ENCODE data around the gene SELENOI.
A peak's percentile ranks its signal among the peaks of the same experiment; 100 is the strongest.
"Not testable (repeated sequence)": the region's sequence is repeated elsewhere in the genome, so short reads cannot be mapped to it uniquely, and the experiment has no call there.

SELENOI gene

GRCh38 chr2:26313446-26313845 lies 32.5 kb upstream of the SELENOI start:
- H3K4me3 ChIP-seq (ENCODE audit: low read length): no peak overlapping the region
- peaks cover 49% of the 10 kb centered on the region for H3K27me3 ChIP-seq (ENCODE audit: control insufficient read depth, insufficient read depth, low read length)
- H3K4me2 ChIP-seq (ENCODE audit: low read length): no peak overlapping the region
- no peaks in the 10 kb centered on the region for H3K4me1 ChIP-seq (ENCODE audit: control insufficient read depth, insufficient read depth, low read length)
- H3K9ac ChIP-seq (ENCODE audit: low read depth, low read length): no peak overlapping the region
- no peaks in the 10 kb centered on the region for H3K9me3 ChIP-seq (replicated peaks; ENCODE audit: low read length)
- no peaks in the 10 kb centered on the region for H3K36me3 ChIP-seq (ENCODE audit: insufficient read depth, low read length)

DNA sequence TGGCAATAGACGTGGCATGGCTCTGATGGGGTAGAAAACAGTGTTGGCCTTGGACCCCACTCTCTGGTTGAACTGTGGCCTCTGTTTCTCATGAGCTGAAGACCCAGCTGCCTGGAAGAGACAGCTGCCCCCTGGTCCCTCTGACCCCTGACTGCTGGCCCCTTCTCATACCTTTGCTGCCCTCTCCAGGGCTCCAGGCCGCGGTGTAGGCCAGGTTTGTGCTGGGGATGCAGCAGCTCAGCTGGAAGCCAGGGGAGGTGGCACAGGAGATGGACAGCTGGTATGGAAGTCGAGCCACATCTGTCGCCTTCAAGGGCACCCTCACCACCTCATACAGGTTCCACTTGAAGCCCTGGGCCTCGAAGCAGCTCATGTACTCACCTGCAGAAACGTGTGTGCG lies 31.7 kb upstream of the SELENOI start:
- no peaks in the 10 kb centered on the region for H3K36me3 ChIP-seq (ENCODE audit: insufficient read depth, low read length)
- H3K9ac ChIP-seq (ENCODE audit: low read depth, low read length): no peak overlapping the region
- H3K4me1 ChIP-seq (ENCODE audit: control insufficient read depth, insufficient read depth, low read length): no peaks in the 10 kb centered on the region
- H3K9me3 ChIP-seq (replicated peaks; ENCODE audit: low read length): no peaks in the 10 kb centered on the region
- H3K27me3 ChIP-seq (ENCODE audit: control insufficient read depth, insufficient read depth, low read length): peaks cover 49% of the 10 kb centered on the region
- no peak overlapping the region for H3K4me3 ChIP-seq (ENCODE audit: low read length)
- H3K4me2 ChIP-seq (ENCODE audit: low read length): no peak overlapping the region

DNA sequence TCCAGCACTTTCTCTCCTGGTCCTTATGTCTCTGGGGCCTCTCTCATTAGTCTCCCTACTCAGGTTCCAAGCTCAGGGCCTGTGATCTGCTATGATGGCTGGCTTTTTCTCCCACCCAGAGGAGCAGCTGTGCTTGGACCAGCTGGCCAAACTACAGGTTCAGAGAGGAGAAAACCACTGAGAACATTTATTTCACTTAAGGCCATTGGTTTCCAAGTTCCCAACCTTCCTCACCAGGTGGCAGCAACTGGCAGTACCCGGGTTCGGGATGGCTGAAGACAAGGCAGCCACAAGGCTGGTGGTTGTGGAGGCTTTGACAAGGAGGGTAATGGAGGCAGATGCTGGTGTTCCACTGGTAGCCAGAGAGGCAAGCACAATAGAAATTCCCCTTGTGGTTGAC lies 29.9 kb upstream of the SELENOI start:
- H3K4me2 ChIP-seq (ENCODE audit: low read length): no peak overlapping the region
- H3K4me3 ChIP-seq (ENCODE audit: low read length): no peak overlapping the region
- H3K4me1 ChIP-seq (ENCODE audit: control insufficient read depth, insufficient read depth, low read length): no peaks in the 10 kb centered on the region
- H3K36me3 ChIP-seq (ENCODE audit: insufficient read depth, low read length): no peaks in the 10 kb centered on the region
- peaks cover 44% of the 10 kb centered on the region for H3K27me3 ChIP-seq (ENCODE audit: control insufficient read depth, insufficient read depth, low read length)
- no peak overlapping the region for H3K9ac ChIP-seq (ENCODE audit: low read depth, low read length)
- H3K9me3 ChIP-seq (replicated peaks; ENCODE audit: low read length): no peaks in the 10 kb centered on the region

DNA sequence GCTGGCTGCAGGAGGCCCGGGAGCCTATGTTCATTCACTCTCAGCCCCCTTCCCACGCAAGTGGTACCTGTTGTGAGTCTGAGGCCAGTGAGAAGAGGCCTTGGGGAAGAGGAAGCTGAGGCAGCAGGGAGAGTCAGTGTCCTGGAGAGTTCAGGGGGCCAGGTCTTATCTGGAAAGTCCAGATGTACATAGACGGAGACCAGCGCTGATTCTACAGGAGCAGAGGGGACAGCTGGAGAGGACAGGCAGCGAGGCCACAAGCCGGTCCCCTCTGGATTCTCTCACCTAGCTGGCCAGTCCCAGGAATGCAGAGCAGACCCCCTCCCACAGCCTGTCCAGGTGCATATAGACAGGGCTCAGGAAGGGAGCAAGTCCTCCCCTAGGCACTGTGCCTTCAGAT lies 29.1 kb upstream of the SELENOI start:
- no peak overlapping the region for H3K9ac ChIP-seq (ENCODE audit: low read depth, low read length)
- no peak overlapping the region for H3K4me2 ChIP-seq (ENCODE audit: low read length)
- H3K4me3 ChIP-seq (ENCODE audit: low read length): no peak overlapping the region
- H3K9me3 ChIP-seq (replicated peaks; ENCODE audit: low read length): no peaks in the 10 kb centered on the region
- H3K27me3 ChIP-seq (ENCODE audit: control insufficient read depth, insufficient read depth, low read length): peaks cover 46% of the 10 kb centered on the region
- no peaks in the 10 kb centered on the region for H3K4me1 ChIP-seq (ENCODE audit: control insufficient read depth, insufficient read depth, low read length)
- no peaks in the 10 kb centered on the region for H3K36me3 ChIP-seq (ENCODE audit: insufficient read depth, low read length)

- Histone ChIP-seq H3K9me3 (replicated peaks; ENCODE audit: low read length) (no peaks in the 10 kb centered on the region), H3K9ac (ENCODE audit: low read depth, low read length) (no peak overlapping the region), H3K27me3 (ENCODE audit: control insufficient read depth, insufficient read depth, low read length) (peaks cover 45% of the 10 kb centered on the region), H3K4me3 (ENCODE audit: low read length) (no peak overlapping the region), H3K36me3 (ENCODE audit: insufficient read depth, low read length) (no peaks in the 10 kb centered on the region), H3K4me1 (ENCODE audit: control insufficient read depth, insufficient read depth, low read length) (no peaks in the 10 kb centered on the region), H3K4me2 (ENCODE audit: low read length) (no peak overlapping the region)
Measured at GRCh38 chr2:26317377-26318105, 28.4 kb upstream of the SELENOI start.

DNA sequence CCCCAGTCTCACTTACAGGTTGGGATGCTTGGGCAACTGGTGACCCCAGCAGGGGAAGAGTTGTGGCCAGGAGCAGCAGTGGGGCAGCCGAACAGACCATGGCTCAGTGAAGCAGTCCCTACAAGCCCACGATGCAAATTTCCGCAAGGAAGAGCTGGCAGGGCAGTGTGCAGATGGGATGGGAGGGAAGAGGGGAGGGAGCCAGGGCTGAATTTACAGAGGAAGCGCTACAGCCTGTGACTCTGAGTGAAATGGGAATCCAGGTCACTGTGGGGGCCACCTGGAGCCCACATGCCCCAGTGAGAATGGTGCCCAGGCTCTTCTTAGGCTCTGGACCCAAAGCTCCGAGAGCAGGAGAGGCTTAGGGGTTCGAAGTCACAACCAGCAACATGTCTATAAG lies 27.0 kb upstream of the SELENOI start:
- Histone ChIP-seq H3K4me1 (ENCODE audit: control insufficient read depth, insufficient read depth, low read length) (no peaks in the 10 kb centered on the region), H3K27me3 (ENCODE audit: control insufficient read depth, insufficient read depth, low read length) (peaks cover 45% of the 10 kb centered on the region), H3K9ac (ENCODE audit: low read depth, low read length) (no peak overlapping the region), H3K9me3 (replicated peaks; ENCODE audit: low read length) (no peaks in the 10 kb centered on the region), H3K4me3 (ENCODE audit: low read length) (no peak overlapping the region), H3K36me3 (ENCODE audit: insufficient read depth, low read length) (no peaks in the 10 kb centered on the region), H3K4me2 (ENCODE audit: low read length) (no peak overlapping the region)

- not testable (repeated sequence) for H3K4me2 ChIP-seq (ENCODE audit: low read length); H3K4me1 ChIP-seq (ENCODE audit: control insufficient read depth, insufficient read depth, low read length); H3K9me3 ChIP-seq (replicated peaks; ENCODE audit: low read length); H3K27me3 ChIP-seq (ENCODE audit: control insufficient read depth, insufficient read depth, low read length); H3K4me3 ChIP-seq (ENCODE audit: low read length); H3K9ac ChIP-seq (ENCODE audit: low read depth, low read length); H3K36me3 ChIP-seq (ENCODE audit: insufficient read depth, low read length)
Measured at GRCh38 chr2:26324479-26324878, 21.5 kb upstream of the SELENOI start.

DNA sequence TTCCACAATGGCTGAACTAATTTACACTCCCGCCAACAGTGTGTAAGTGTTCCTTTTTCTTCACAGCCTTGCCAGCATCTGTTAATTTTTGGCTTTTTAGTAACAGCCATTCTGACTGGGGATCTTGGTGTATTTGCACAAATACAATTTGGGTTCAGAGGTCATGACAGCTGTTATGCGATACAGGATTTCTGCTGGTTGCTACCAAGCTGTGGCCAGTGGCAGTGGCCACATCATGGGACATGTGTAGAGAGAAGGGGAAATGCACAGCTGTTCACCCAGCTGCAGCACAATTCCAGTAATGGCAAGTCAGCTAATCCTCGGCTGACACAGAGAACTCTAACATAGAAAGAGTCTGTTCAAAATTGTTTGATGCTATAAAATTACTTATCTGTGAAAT lies 21.0 kb upstream of the SELENOI start:
- H3K27me3 ChIP-seq (ENCODE audit: control insufficient read depth, insufficient read depth, low read length): peaks cover 8% of the 10 kb centered on the region
- no peaks in the 10 kb centered on the region for H3K36me3 ChIP-seq (ENCODE audit: insufficient read depth, low read length)
- no peak overlapping the region for H3K4me3 ChIP-seq (ENCODE audit: low read length)
- no peak overlapping the region for H3K9ac ChIP-seq (ENCODE audit: low read depth, low read length)
- no peak overlapping the region for H3K4me2 ChIP-seq (ENCODE audit: low read length)
- H3K4me1 ChIP-seq (ENCODE audit: control insufficient read depth, insufficient read depth, low read length): peaks cover 6% of the 10 kb centered on the region
- H3K9me3 ChIP-seq (replicated peaks; ENCODE audit: low read length): no peaks in the 10 kb centered on the region

DNA sequence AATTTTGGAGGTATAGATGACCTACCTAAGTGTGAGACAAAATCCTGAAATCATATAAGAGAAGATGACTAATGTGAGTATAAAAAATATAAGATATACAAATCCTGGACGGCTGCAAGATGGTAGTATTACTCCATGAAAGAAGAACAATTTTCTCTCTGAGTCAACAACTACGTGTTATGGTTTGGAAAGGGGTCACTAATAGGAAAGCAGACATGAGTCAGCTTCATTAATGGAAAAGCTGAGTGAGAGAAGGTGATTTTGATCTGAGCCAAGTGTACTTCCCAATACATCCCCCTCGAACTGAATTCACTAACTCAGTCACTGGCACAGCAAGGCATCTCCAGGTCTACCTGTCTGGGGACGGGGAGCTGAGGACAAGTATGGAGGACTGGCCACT lies 20.1 kb upstream of the SELENOI start:
- Histone ChIP-seq H3K9me3 (replicated peaks; ENCODE audit: low read length) (no peaks in the 10 kb centered on the region), H3K36me3 (ENCODE audit: insufficient read depth, low read length) (no peaks in the 10 kb centered on the region), H3K4me2 (ENCODE audit: low read length) (peak overlapping the region; percentile 8), H3K4me3 (ENCODE audit: low read length) (no peak overlapping the region), H3K27me3 (ENCODE audit: control insufficient read depth, insufficient read depth, low read length) (peaks cover 8% of the 10 kb centered on the region), H3K9ac (ENCODE audit: low read depth, low read length) (no peak overlapping the region), H3K4me1 (ENCODE audit: control insufficient read depth, insufficient read depth, low read length) (peaks cover 10% of the 10 kb centered on the region)

DNA sequence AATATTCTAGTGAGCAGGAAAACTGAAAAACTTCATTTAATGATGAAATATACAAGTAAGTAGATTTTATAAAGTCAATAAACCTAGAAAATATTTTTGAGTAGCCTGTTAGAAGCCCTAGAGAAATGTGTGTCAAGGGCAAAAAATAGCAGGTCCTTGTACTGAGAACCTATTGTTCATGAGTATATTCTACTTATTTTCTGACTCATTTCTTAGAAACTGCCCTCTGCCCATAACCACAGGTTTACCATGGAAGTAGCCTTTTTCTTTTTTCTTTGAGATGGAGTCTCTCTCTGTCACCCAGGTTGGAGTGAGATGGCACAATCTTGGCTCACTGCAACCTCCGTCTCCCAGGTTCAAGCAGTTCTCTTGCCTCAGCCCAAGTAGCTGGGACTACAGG lies 19.4 kb upstream of the SELENOI start:
- H3K9ac ChIP-seq (ENCODE audit: low read depth, low read length): no peak overlapping the region
- no peak overlapping the region for H3K4me3 ChIP-seq (ENCODE audit: low read length)
- H3K36me3 ChIP-seq (ENCODE audit: insufficient read depth, low read length): no peaks in the 10 kb centered on the region
- no peaks in the 10 kb centered on the region for H3K9me3 ChIP-seq (replicated peaks; ENCODE audit: low read length)
- H3K4me2 ChIP-seq (ENCODE audit: low read length): peak overlapping the region; percentile 8
- peaks cover 10% of the 10 kb centered on the region for H3K4me1 ChIP-seq (ENCODE audit: control insufficient read depth, insufficient read depth, low read length)
- H3K27me3 ChIP-seq (ENCODE audit: control insufficient read depth, insufficient read depth, low read length): peaks cover 2% of the 10 kb centered on the region

- Histone ChIP-seq H3K9ac (ENCODE audit: low read depth, low read length) (no peak overlapping the region), H3K36me3 (ENCODE audit: insufficient read depth, low read length) (no peaks in the 10 kb centered on the region)
Measured at GRCh38 chr2:26327291-26328272, 18.4 kb upstream of the SELENOI start.

More at GRCh38 chr2:26327291-26328272, 18.4 kb upstream of the SELENOI start:
- Histone ChIP-seq H3K4me2 (ENCODE audit: low read length) (no peak overlapping the region), H3K27me3 (ENCODE audit: control insufficient read depth, insufficient read depth, low read length) (no peaks in the 10 kb centered on the region), H3K9me3 (replicated peaks; ENCODE audit: low read length) (no peaks in the 10 kb centered on the region), H3K4me1 (ENCODE audit: control insufficient read depth, insufficient read depth, low read length) (peaks cover 10% of the 10 kb centered on the region), H3K4me3 (ENCODE audit: low read length) (no peak overlapping the region)

All from skeletal muscle satellite cell (primary cell).